ENCODE data around the gene FOXO4.

The FOXO4 gene

DNA sequence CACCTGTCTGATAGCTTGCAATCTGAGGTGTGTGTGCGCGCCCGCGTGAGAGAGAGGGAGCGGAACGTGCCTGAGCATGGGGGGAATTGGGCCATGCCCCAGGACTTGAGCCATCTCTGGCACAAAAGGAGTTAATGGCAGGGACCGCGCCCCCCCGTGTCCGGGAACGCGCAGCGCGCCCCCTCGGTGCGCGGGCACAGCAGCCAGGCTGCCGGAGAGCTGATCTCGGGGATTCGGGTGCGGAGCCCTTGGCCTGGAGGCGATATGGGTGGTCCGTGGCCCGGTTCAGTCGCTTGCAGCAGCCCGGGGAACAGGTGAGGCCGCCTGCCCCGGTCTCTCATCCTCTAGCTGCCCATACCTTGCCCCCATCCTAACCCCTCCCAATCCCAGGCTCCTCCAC lies 49.0 kb downstream of the FOXO4 start, which contains the start of gene NLGN3:
TSS of gene NLGN3 (plus strand) at position 191 of the 400 bp plus-strand sequence. CDS start 2,909 bp downstream, outside the sequence.
- no peak for DNase-seq

DNA sequence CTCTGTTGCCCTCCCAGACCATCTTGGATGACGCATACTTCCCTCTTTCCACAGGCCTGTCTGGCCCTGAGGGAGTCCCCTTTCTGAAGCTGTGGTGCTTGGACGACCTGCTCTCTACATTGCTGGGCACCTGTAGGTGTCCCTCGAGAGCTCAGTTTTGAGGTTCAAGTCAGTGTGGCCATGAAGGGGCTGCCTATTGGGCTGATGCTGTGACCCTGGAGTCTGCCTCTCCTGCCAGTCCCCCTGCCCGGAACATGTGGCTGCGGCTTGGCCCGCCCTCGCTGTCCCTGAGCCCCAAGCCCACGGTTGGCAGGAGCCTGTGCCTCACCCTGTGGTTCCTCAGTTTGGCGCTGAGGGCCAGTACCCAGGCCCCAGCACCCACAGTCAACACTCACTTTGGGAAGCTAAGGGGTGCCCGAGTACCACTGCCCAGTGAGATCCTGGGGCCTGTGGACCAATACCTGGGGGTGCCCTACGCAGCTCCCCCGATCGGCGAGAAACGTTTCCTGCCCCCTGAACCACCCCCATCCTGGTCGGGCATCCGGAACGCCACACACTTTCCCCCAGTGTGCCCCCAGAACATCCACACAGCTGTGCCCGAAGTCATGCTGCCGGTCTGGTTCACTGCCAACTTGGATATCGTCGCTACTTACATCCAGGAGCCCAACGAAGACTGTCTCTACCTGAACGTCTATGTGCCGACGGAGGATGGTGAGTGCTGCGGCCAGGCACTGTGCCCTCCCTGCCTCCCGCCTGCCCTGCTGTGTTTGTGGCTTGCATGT lies 52.0 kb downstream of the FOXO4 start:
- no peak for DNase-seq

DNA sequence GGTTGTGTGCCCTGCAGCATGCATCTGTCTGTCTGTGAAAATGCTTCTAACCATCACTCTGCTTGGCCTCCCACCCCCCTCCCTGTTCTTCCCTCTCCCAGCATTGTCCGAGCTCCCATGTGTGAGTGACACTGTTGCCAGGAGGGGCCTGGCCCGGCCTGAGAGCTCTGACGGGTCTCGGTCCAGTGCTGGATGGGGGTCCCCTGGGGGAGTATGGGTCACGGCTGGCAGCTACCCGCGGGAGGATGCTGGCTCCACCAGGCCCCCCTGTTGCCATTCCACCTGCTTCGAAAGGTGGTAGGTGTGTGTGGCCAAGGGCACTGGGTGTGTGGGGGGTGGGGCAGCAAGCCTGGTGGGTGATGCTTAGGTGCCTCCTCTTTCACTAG lies 52.6 kb downstream of the FOXO4 start:
- no peak for DNase-seq

- no peak for DNase-seq
Observed at GRCh38 chrX:71151366-71151765, 55.7 kb downstream of the FOXO4 start.

All from DMS79 treated with DMSO at 0.1 percent for 48 hours (cell line).